ENCODE data around the gene PYY. TPM values are rescaled to one million over a fixed set of nuclear protein-coding genes. Genes with fewer than 3 reads are reported as not detected.

The PYY gene
- total RNA-seq, 1 experiment from 2014 or later, result not detected

- no peak overlapping the region for H3K27ac ChIP-seq (ENCODE audit: low read length)
- no peaks in the 10 kb centered on the region for H3K36me3 ChIP-seq (ENCODE audit: control insufficient read depth, insufficient read depth, low read length)
- no peaks in the 10 kb centered on the region for H3K27me3 ChIP-seq (ENCODE audit: control insufficient read depth, insufficient read depth, low read length)
- ChIA-PET CTCF (no interaction called here), POLR2A (no interaction called here)
- H3K4me1 ChIP-seq (ENCODE audit: control insufficient read depth, insufficient read depth, low read length), result no peaks in the 10 kb centered on the region; the same call in 1 of the 2 replicates
- H3K4me3 ChIP-seq (ENCODE audit: low read depth in 2 of 2, low read length in 2 of 2), result peak overlapping the region; percentile 22 to 30
- intact Hi-C loops (cut with micrococcal nuclease; ENCODE audit: unreplicated experiment), result no loop called here
- in situ Hi-C loops (cut with HindIII; ENCODE audit: low pct_unique_long_range_greater_than_20kb, low sequenced_read_pairs), result no loop called here
- no peaks in the 10 kb centered on the region for H3K9me3 ChIP-seq (ENCODE audit: control insufficient read depth, insufficient read depth, low read depth, low read length)
- DNase-seq (ENCODE audit: low read depth, low spot score), result no peak
- no TSS peak for BruUV-seq (replicated peaks)
- peak; percentile 43; the same call in 1 of the 2 replicates for TF ChIP-seq TCF7L2 (IDR thresholded peaks at IDR 0.05; ENCODE audit: low read depth, low read length)
- no peak for TF ChIP-seq REST (IDR thresholded peaks at IDR 0.05; ENCODE audit: insufficient read depth in 1 of 2, low read depth in 2 of 2, low read length in 1 of 2)
- TF ChIP-seq SIN3A (IDR thresholded peaks at IDR 0.05; ENCODE audit: borderline replicate concordance, insufficient read depth, low read depth, low read length), result no peak
- peak; percentile 53 for ATAC-seq
Observed at GRCh38 chr17:43927060-43927864, 26.5 kb downstream of the PYY start.

- Histone ChIP-seq H3K27ac (ENCODE audit: low read length) (no peak overlapping the region), H3K27me3 (ENCODE audit: control insufficient read depth, insufficient read depth, low read length) (no peaks in the 10 kb centered on the region), H3K36me3 (ENCODE audit: control insufficient read depth, insufficient read depth, low read length) (no peaks in the 10 kb centered on the region), H3K4me3 (ENCODE audit: low read depth in 2 of 2, low read length in 2 of 2) (no peak overlapping the region), H3K9me3 (ENCODE audit: control insufficient read depth, insufficient read depth, low read depth, low read length) (no peaks in the 10 kb centered on the region), H3K4me1 (ENCODE audit: control insufficient read depth, insufficient read depth, low read length) (no peaks in the 10 kb centered on the region; the same call in 1 of the 2 replicates)
- no peak for DNase-seq (ENCODE audit: low read depth, low spot score)
- CTCF ChIA-PET, result interaction anchor here (0.7 kb wide), 1 partner anchor 47 kb away, joined by 3 read pairs; no protein-coding TSS in a partner anchor
- no peak for TF ChIP-seq TCF7L2 (IDR thresholded peaks at IDR 0.05; ENCODE audit: low read depth, low read length)
- no peak for TF ChIP-seq REST (IDR thresholded peaks at IDR 0.05; ENCODE audit: insufficient read depth in 1 of 2, low read depth in 2 of 2, low read length in 1 of 2)
- TF ChIP-seq SIN3A (IDR thresholded peaks at IDR 0.05; ENCODE audit: borderline replicate concordance, insufficient read depth, low read depth, low read length), result no peak
- no peak for TF ChIP-seq POLR2AphosphoS5 (IDR thresholded peaks at IDR 0.05; ENCODE audit: low read depth, low read length)
- no peak for TF ChIP-seq CTCF (IDR thresholded peaks at IDR 0.05)
- in situ Hi-C loops (cut with HindIII; ENCODE audit: low pct_unique_long_range_greater_than_20kb, low sequenced_read_pairs) (no loop called here), intact Hi-C loops (cut with micrococcal nuclease; ENCODE audit: unreplicated experiment) (no loop called here)
- BruUV-seq (replicated peaks), result no TSS peak
- ATAC-seq, result no peak
- POLR2A ChIA-PET, result no interaction called here
Observed at GRCh38 chr17:43924558-43924957, 29.2 kb downstream of the PYY start.
